ENCODE results near the gene PRDM12. TPM values are rescaled to one million over a fixed set of nuclear protein-coding genes. Genes with fewer than 3 reads are reported as not detected.

Gene PRDM12
- total RNA-seq, 1 donor from 2014 or later = not detected

GRCh38 chr9:130710822-130711352 is 46.5 kb downstream of the PRDM12 start:
- no peak for DNase-seq (ENCODE audit: low spot score)
- intact Hi-C loops (cut with DNase I) = loop anchor here (10.0 kb wide), 1 partner anchor 124 kb away; the partner anchor contains the start of gene ABL1

GRCh38 chr9:130711469-130711868 is 47.1 kb downstream of the PRDM12 start:
- intact Hi-C loops (cut with DNase I) = loop anchor here (10.0 kb wide), 1 partner anchor 123 kb away; the partner anchor contains the start of gene ABL1
- DNase-seq (ENCODE audit: low spot score) = no peak

- DNase-seq (ENCODE audit: low spot score) = peak; percentile 99
- intact Hi-C loops (cut with DNase I) = loop anchor here (2.0 to 10.0 kb wide), 2 partner anchors 58 to 122 kb away; partner anchors contain the start of gene ABL1
Observed at GRCh38 chr9:130712564-130713285, 48.3 kb downstream of the PRDM12 start.

GRCh38 chr9:130713286-130713960 is 49.0 kb downstream of the PRDM12 start:
- no peak for DNase-seq (ENCODE audit: low spot score)
- intact Hi-C loops (cut with DNase I) = loop anchor here (2.0 to 10.0 kb wide), 2 partner anchors 57 to 121 kb away; partner anchors contain the start of gene ABL1

- intact Hi-C loops (cut with DNase I) = loop anchor here (2.0 to 10.0 kb wide), 2 partner anchors 120 to 146 kb away; partner anchors contain the start of gene ABL1
Observed at GRCh38 chr9:130714586-130715110, 50.3 kb downstream of the PRDM12 start.

GRCh38 chr9:130715270-130715669 is 50.9 kb downstream of the PRDM12 start:
- no peak for DNase-seq (ENCODE audit: low spot score)
- intact Hi-C loops (cut with DNase I) = loop anchor here (2.0 to 10.0 kb wide), 2 partner anchors 120 to 146 kb away; partner anchors contain the start of gene ABL1

More at GRCh38 chr9:130714586-130715110, 50.3 kb downstream of the PRDM12 start:
- no peak for DNase-seq (ENCODE audit: low spot score)

- intact Hi-C loops (cut with DNase I) = loop anchor here (10.0 kb wide), 1 partner anchor 116 kb away; the partner anchor contains the start of gene ABL1
- DNase-seq (ENCODE audit: low spot score) = no peak
Observed at GRCh38 chr9:130718562-130718961, 54.2 kb downstream of the PRDM12 start.

GRCh38 chr9:130720762-130721161 is 56.4 kb downstream of the PRDM12 start:
- DNase-seq (ENCODE audit: low spot score) = no peak
- intact Hi-C loops (cut with DNase I) = no loop called here

- intact Hi-C loops (cut with DNase I) = no loop called here
- no peak for DNase-seq (ENCODE audit: low spot score)
Observed at GRCh38 chr9:130728721-130729120, 64.3 kb downstream of the PRDM12 start.

GRCh38 chr9:130729145-130729544 is 64.8 kb downstream of the PRDM12 start:
- intact Hi-C loops (cut with DNase I) = no loop called here
- DNase-seq (ENCODE audit: low spot score) = no peak

- intact Hi-C loops (cut with DNase I) = no loop called here
- DNase-seq (ENCODE audit: low spot score) = no peak
Observed at GRCh38 chr9:130731355-130731754, 67.0 kb downstream of the PRDM12 start.

- DNase-seq (ENCODE audit: low spot score) = no peak
- intact Hi-C loops (cut with DNase I) = no loop called here
Observed at GRCh38 chr9:130732136-130732535, 67.7 kb downstream of the PRDM12 start.

Small RNA genes lying within 50 kb of the gene (microRNA-seq; reads per million reads assigned to microRNA genes)
- not detected for gene MIR6856

Other genes starting within 250 kb of the PRDM12 start
- 53.7 TPM for gene ASS1, start 219.6 kb upstream of the PRDM12 start, total RNA-seq
- 36.8 TPM for gene FUBP3, start 85.0 kb upstream of the PRDM12 start, total RNA-seq
- 12.7 TPM for gene EXOSC2, start 29.2 kb downstream of the PRDM12 start, total RNA-seq
- gene ABL1, start 170.7 kb downstream of the PRDM12 start, total RNA-seq = 38.0 TPM
- gene QRFP, start 232.2 kb downstream of the PRDM12 start, total RNA-seq = not detected

All from cardiac septum (tissue), 1 donor.